Stimulated activated CD4-positive, alpha-beta T cell treated with anti-CD3 and anti-CD28 coated beads, Interleukin-12 subunit alpha, Interleukin-12 subunit beta, amount 100 ng/mL, for 24 hours (primary cell): ENCODE measurements around the gene VCAN.

Experiments
- DNase-seq, 2 experiments: peaks; one replicate each; pipeline ENCODE4 v3.0.0-alpha.2; 2020; ENCODE audit warnings: low read depth in 2 of 2

Gene VCAN

GRCh38 chr5:83494666-83495065 lies 23.1 kb downstream of the VCAN start:
- no peak for DNase-seq

DNA sequence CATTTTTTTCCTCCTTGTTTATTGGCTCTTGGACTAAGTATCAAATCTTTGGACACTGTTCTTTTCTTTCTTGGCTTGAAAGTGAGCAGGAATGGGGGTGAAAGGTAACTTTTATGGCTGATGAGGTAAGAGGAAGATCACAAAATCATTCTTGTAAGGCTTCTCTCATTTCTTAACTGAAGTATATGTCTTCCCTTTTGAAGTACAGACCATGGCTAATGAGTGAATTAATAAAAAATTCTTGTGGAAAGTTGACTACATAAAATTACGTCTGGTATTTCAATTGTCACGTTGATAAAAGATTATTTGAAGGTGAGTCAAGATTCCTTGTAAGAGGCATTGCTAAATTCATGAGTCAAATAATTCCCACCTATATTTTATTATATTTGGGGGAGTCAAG lies 25.1 kb downstream of the VCAN start:
- no peak for DNase-seq

DNA sequence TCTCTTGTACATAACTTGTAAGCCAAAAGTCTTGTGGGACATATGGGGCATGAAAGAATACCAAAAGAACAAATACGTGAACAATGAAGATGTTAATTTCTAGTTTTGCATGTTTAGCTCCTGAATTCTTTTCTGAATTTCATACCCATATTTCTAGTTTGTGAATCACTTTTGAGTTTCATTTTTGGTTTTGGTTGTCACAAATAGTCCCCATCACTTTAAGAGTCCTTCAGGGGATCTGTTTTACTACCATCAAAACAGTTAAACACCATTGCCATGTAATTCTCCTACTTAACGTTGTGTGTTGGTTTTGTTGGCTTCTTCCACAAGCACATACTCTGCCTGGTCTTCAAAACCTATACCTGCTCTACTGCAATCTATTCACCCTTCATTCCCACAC lies 27.0 kb downstream of the VCAN start:
- no peak for DNase-seq

GRCh38 chr5:83503662-83504061 lies 32.1 kb downstream of the VCAN start:
- DNase-seq: no peak

- DNase-seq: no peak
These were observed 35.9 kb downstream of the VCAN start for GRCh38 chr5:83507431-83507830.

DNA sequence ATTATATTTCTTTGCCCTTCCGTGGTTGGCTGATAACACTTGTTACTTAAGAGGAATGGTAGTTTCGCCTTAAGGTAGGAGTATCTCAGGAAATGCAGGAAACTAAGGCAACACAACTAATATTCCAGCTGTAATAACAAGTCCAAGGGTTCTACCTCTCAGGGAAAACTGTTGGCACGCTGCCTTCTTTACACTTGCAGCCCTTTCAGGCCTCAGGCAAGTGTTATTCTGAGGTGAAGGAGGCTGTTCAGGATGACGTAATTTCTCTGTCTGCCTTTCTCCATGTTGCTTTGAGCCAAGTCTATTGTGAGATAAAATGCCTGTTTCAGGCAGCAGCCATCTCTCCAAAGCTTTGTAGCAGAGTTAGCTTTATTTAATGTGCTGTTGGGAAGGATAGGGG lies 38.0 kb downstream of the VCAN start:
- no peak for DNase-seq

- no peak for DNase-seq
These were observed 38.7 kb downstream of the VCAN start for GRCh38 chr5:83510260-83510659.

- no peak for DNase-seq
These were observed 40.7 kb downstream of the VCAN start for GRCh38 chr5:83512061-83512745.

GRCh38 chr5:83513081-83513480 lies 41.5 kb downstream of the VCAN start:
- no peak for DNase-seq

DNA sequence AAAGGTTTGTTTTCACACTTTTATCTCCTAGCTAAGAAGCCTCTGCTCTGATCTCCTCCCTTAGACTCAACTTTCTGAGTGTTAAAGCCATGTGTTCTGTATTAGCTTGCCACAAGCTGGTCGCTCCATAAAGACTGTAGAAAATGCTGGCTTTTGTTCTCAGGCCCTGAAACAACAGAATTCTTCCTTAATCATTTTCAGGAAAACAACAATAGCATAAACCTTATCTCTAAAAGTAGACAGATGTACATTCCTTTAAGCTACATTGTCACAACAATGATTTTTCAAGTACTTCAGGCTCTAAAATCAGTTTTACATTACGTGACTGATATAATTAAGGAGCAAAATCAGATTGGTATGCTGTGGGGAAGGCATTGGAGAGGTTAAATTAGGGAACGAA lies 41.9 kb downstream of the VCAN start:
- no peak for DNase-seq

GRCh38 chr5:83516377-83516776 lies 44.8 kb downstream of the VCAN start:
- no peak for DNase-seq

DNA sequence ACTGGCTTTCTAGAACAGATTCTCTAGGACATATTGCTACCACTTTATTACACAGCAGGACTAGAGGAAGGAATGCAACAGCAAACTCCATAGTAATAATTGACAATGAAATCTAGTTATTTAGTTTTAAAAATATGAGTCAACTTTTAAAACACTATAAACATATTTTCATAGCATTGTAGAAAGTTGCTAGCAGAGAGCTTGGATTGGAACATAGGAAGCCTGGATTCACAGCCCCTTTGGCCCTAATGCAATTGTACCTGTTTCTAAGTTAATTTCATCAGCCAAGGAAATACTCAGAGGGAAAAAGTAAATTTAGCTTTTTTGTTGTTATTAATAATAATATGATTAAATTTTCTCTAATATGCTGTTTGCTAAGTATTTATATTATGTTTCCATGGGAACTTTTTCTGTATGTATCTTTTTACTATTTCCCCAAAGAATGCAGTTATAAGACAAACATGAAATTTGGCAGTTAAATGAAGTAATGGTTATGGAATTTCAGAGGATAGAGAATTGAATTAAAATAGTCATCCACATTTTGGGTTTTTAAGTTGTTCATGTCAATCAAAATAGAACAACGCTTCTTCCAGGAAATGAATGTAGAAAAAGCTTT lies 45.6 kb downstream of the VCAN start:
- no peak for DNase-seq

DNA sequence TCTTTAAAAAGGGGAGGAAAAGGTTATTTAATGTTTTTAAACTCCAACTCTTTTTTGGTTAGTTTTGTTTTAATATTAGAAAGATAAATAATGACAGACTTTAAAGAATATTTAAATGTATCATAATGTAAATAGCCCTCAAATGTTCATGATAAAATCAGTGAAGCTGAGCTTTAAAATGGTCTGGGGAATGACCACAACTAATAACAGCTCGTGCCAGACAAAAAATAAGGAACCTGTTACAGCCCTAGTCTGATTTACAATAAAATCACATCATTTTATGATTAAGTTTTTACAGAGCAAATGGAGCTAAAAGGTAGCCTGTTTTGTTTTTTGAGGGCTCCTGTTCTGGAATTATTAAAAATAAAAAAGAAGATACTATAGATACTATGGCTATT lies 46.1 kb downstream of the VCAN start:
- no peak for DNase-seq

GRCh38 chr5:83518319-83519061 lies 46.9 kb downstream of the VCAN start:
- DNase-seq: no peak

GRCh38 chr5:83522446-83522845 lies 50.9 kb downstream of the VCAN start:
- no peak for DNase-seq

DNA sequence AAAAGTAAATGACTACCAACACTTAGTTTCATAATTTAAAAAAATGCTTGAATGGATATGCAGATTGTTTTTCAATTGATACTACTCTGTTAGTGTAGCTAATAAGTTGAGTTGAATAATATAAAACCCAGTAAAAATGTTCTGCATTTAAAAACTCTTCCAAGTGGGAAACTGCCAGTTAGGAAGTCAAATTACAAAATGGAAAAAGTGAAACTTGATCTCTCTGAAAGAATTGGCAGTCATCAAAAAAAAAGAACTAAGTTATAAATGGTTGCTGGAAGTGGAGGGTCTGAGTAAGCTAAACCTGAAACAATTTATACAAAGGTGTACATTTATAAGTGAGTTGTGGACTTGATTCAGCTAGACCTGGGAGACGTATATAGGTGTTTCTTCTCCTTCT lies 52.4 kb downstream of the VCAN start:
- DNase-seq: no peak

- DNase-seq: no peak
These were observed 52.8 kb downstream of the VCAN start for GRCh38 chr5:83524345-83524744.

DNA sequence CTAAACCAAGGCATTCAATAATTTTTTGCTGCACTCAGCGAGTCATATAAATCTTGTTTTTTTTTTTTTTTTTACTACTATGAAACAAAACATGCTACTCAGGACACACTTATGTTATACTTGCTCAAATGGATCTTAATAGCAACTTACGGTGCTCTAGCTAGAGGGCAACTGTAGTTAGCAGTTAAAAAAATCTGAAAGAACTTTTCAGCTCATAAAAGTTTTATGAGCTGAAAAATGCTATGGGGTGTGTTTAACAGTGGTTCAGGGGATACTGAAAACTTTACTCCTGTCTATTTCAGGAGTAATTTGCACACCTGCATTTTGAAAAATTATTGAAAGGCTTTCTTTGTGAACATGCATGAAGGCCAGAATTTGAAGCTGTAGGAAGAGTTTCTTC lies 53.4 kb downstream of the VCAN start:
- DNase-seq: no peak

GRCh38 chr5:83526289-83526688 lies 54.7 kb downstream of the VCAN start:
- no peak for DNase-seq

GRCh38 chr5:83527221-83527620 lies 55.7 kb downstream of the VCAN start:
- DNase-seq: no peak

GRCh38 chr5:83527722-83528438 lies 56.3 kb downstream of the VCAN start:
- no peak for DNase-seq

- DNase-seq: no peak
These were observed 56.9 kb downstream of the VCAN start for GRCh38 chr5:83528439-83528769.

GRCh38 chr5:83530193-83530592 lies 58.6 kb downstream of the VCAN start:
- no peak for DNase-seq
